ENCODE measurements around the gene KLHDC10.

- TF ChIP-seq EZH2 (IDR thresholded peaks at IDR 0.05; ENCODE audit: insufficient read depth, poor library complexity, severe bottlenecking) (no peak), EZH2phosphoT487 (IDR thresholded peaks at IDR 0.05; ENCODE audit: insufficient read depth, low read depth) (no peak)
Observed at GRCh38 chr7:130134726-130135125, 64.4 kb downstream of the KLHDC10 start.
